IPS-NIHi7 (cell line): ENCODE data around the gene DGKD.

Experiments used
- DNase-seq: peaks from one replicate; pipeline ENCODE4 v3.0.0; 2012; ENCODE audit warnings: mixed read lengths; ENCODE audit errors: extremely low spot score

The DGKD gene

GRCh38 chr2:233501198-233502076 lies 147.1 kb downstream of the DGKD start:
- no peak for DNase-seq

GRCh38 chr2:233503481-233503880 lies 149.2 kb downstream of the DGKD start:
- no peak for DNase-seq

DNA sequence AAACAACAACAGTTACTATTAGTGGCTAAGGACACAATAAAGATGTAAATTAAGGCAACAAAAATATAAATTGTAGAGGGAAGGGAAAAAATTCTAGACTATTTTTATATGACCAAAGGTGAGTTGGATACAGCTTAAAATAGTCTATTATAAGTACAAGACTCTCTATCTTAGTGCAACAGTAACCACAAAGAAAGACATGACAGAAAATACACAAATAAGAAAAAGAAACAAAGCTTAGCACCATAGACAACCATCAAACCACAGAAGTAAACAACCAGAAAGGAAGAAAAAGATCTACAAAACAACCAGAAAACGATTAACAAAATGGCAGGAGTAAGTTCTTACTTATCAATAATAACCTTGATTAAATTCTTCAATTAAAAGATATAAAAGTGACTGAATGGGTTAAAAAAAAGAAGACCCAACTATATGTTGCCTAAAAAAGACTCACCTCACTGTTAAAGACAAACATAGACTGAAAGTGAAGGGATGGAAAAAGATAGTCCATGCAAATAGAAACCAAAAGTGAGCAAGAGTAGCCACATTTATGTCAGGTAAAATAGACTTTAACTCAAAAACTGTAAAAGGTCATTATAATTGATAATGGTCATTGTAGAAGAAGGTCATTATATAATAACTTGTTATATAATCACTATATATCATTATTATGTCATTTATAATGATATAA lies 149.8 kb downstream of the DGKD start:
- no peak for DNase-seq

GRCh38 chr2:233513953-233514655 lies 159.8 kb downstream of the DGKD start:
- no peak for DNase-seq

- DNase-seq = no peak
Observed at GRCh38 chr2:233519787-233520611, 165.7 kb downstream of the DGKD start.
